Calu3 (cell line): ENCODE measurements around the gene SRGAP3. TPM values are rescaled to one million over a fixed set of nuclear protein-coding genes. Genes with fewer than 3 reads are reported as not detected.

ENCODE experiments used
- BruUV-seq: library from RNA; stranded (reverse); fragments of 400-500 nt; replicated peaks from 2 replicates; lab custom pipeline; 2021; lab: Mats Ljungman, UMichigan
- CTCF ChIA-PET: fragments of 300-600 bp; sonication (Branson Sonifier 250); formaldehyde crosslinking; loops from one replicate; lab custom pipeline; 2022; ENCODE audit warnings: antibody characterized with exemption; lab: Charles Lee
- DNase-seq: peaks from one replicate; pipeline ENCODE4 v3.0.0; 2022
- H3K27ac Mint-ChIP-seq: one replicate; pipeline ENCODE4 v1.8.0; 2022; ENCODE audit warnings: mixed read lengths; ENCODE audit not compliant: unreplicated experiment
- H3K27me3 Mint-ChIP-seq: one replicate; pipeline ENCODE4 v1.8.0; 2022; ENCODE audit warnings: mixed read lengths; ENCODE audit not compliant: unreplicated experiment
- H3K36me3 Mint-ChIP-seq: one replicate; pipeline ENCODE4 v1.8.0; 2022; ENCODE audit warnings: mild to moderate bottlenecking, moderate library complexity, mixed read lengths; ENCODE audit not compliant: insufficient read depth, unreplicated experiment
- H3K4me1 Mint-ChIP-seq: one replicate; pipeline ENCODE4 v1.8.0; 2022; ENCODE audit warnings: mild to moderate bottlenecking, low read depth, mixed read lengths; ENCODE audit not compliant: unreplicated experiment
- H3K4me3 Mint-ChIP-seq: one replicate; pipeline ENCODE4 v1.8.0; 2022; ENCODE audit warnings: mild to moderate bottlenecking, low read depth, moderate library complexity, mixed read lengths; ENCODE audit not compliant: unreplicated experiment
- H3K9me3 Mint-ChIP-seq: one replicate; pipeline ENCODE4 v1.8.0; 2022; ENCODE audit warnings: low read depth, mixed read lengths; ENCODE audit not compliant: unreplicated experiment
- CTCF ChIP-seq: fragments of 200-600 bp; IDR thresholded peaks from one replicate; pipeline ENCODE4 v1.8.0; 2022; ENCODE audit warnings: antibody characterized with exemption; ENCODE audit not compliant: unreplicated experiment
- intact Hi-C: fragments of 100-400 bp; cut with micrococcal nuclease; formaldehyde crosslinking; loops from one replicate; pipeline ENCODE4 v1.10.0; 2022; ENCODE audit not compliant: unreplicated experiment
- total RNA-seq: library from RNA; stranded (reverse); gene quantifications from 2 replicates; pipeline ENCODE4 v1.2.3, GENCODE V29; 2022

SRGAP3 gene
- total RNA-seq, 1 experiment from 2014 or later: 8.2 TPM

GRCh38 chr3:9030034-9030433 is 219.4 kb downstream of the SRGAP3 start:
- H3K27me3 Mint-ChIP-seq: peaks cover 16% of the 10 kb centered on the region
- intact Hi-C loops: no loop called here
- CTCF ChIA-PET: no interaction called here

GRCh38 chr3:9028134-9028533 is 221.3 kb downstream of the SRGAP3 start:
- no peaks in the 10 kb centered on the region for H3K9me3 Mint-ChIP-seq
- CTCF ChIA-PET: no interaction called here
- no peaks in the 10 kb centered on the region for H3K36me3 Mint-ChIP-seq
- no peaks in the 10 kb centered on the region for H3K4me1 Mint-ChIP-seq
- intact Hi-C loops: no loop called here
- TF ChIP-seq CTCF: no peak
- H3K4me3 Mint-ChIP-seq: no peak overlapping the region
- no TSS peak for BruUV-seq
- no peak for DNase-seq
- H3K27ac Mint-ChIP-seq: no peak overlapping the region
- peaks cover 16% of the 10 kb centered on the region for H3K27me3 Mint-ChIP-seq

More at GRCh38 chr3:9030034-9030433, 219.4 kb downstream of the SRGAP3 start:
- no peak for DNase-seq
- Mint-ChIP-seq H3K9me3 (no peaks in the 10 kb centered on the region), H3K27ac (no peak overlapping the region), H3K4me3 (no peak overlapping the region), H3K4me1 (no peaks in the 10 kb centered on the region), H3K36me3 (no peaks in the 10 kb centered on the region)
- TF ChIP-seq CTCF: no peak
- BruUV-seq: no TSS peak

- CTCF ChIA-PET: no interaction called here
- Mint-ChIP-seq H3K27ac (no peak overlapping the region), H3K27me3 (peaks cover 5% of the 10 kb centered on the region), H3K4me3 (no peak overlapping the region), H3K36me3 (no peaks in the 10 kb centered on the region), H3K4me1 (no peaks in the 10 kb centered on the region), H3K9me3 (no peaks in the 10 kb centered on the region)
- BruUV-seq: no TSS peak
- intact Hi-C loops: no loop called here
- DNase-seq: no peak
- TF ChIP-seq CTCF: no peak
These were observed 223.0 kb downstream of the SRGAP3 start for GRCh38 chr3:9026320-9027045.

GRCh38 chr3:9024341-9024740 is 225.1 kb downstream of the SRGAP3 start:
- TF ChIP-seq CTCF: no peak
- H3K9me3 Mint-ChIP-seq: no peaks in the 10 kb centered on the region
- CTCF ChIA-PET: interaction anchor here (0.6 kb wide), 1 partner anchor 339 kb away, joined by 6 read pairs; no protein-coding TSS in a partner anchor
- intact Hi-C loops: no loop called here
- BruUV-seq: no TSS peak
- H3K36me3 Mint-ChIP-seq: no peaks in the 10 kb centered on the region
- no peaks in the 10 kb centered on the region for H3K4me1 Mint-ChIP-seq
- no peak overlapping the region for H3K27ac Mint-ChIP-seq
- no peak for DNase-seq
- no peak overlapping the region for H3K4me3 Mint-ChIP-seq
- H3K27me3 Mint-ChIP-seq: no peaks in the 10 kb centered on the region
